Thoracic aorta (tissue), 2 donors: ENCODE data around the gene PSAPL1. TPM values are rescaled to one million over a fixed set of nuclear protein-coding genes. Genes with fewer than 3 reads are reported as not detected.

Experiments used
- ATAC-seq: fragments of 150-250 bp; one replicate; pipeline ENCODE4 v1.8.0; 2017; ENCODE audit warnings: low read depth; ENCODE audit not compliant: insufficient number of reproducible peaks, low FRiP score
- DNase-seq: peaks from one replicate; pipeline ENCODE4 v3.0.0-alpha.2; 2020; ENCODE audit warnings: low spot score
- H3K27ac ChIP-seq, 2 donors: fragments of 200-600 bp; sonication (generic); 1 replicate in 1 of 2; 2 replicates in 1 of 2; pipeline ENCODE4 v1.5.1; 2016; ENCODE audit warnings: mild to moderate bottlenecking in 2 of 2, moderate library complexity in 2 of 2
- H3K27me3 ChIP-seq: fragments of 200-600 bp; sonication (generic); replicated peaks from 2 replicates; pipeline ENCODE4 v1.6.0; 2016; ENCODE audit warnings: mild to moderate bottlenecking; ENCODE audit not compliant: insufficient read depth
- H3K36me3 ChIP-seq: fragments of 200-600 bp; sonication (generic); one replicate; pipeline ENCODE4 v1.5.1; 2016
- H3K4me1 ChIP-seq, 2 donors: fragments of 200-600 bp; sonication (generic); 1 replicate in 1 of 2; 2 replicates in 1 of 2; pipeline versions ENCODE4 v1.5.1 to v1.6.0; 2016; ENCODE audit warnings: low read depth in 2 of 2, mild to moderate bottlenecking in 1 of 2; ENCODE audit not compliant: control insufficient read depth in 1 of 2
- H3K4me3 ChIP-seq: fragments of 200-600 bp; sonication (generic); 2 replicates; pipeline ENCODE4 v1.5.1; 2016; ENCODE audit warnings: mild to moderate bottlenecking
- H3K9me3 ChIP-seq: fragments of 200-600 bp; sonication (generic); 2 replicates; pipeline ENCODE4 v1.5.1; 2016
- total RNA-seq, 2 donors: library from RNA; depleted of rRNA; stranded (reverse); fragments of >200 nt; gene quantifications; one replicate each; pipeline versions ENCODE4 v1.1.0 to v1.2.3, GENCODE V29; 2016
- TF ChIP-seq, protein P1 (sequence below): fragments of 200-600 bp; sonication (generic); IDR thresholded peaks from one replicate; pipeline ENCODE4 v1.5.1; 2019; ENCODE audit warnings: antibody characterized with exemption

Gene PSAPL1
- total RNA-seq, 2 donors from 2014 or later, result 0.14 TPM; not detected in 1

DNA sequence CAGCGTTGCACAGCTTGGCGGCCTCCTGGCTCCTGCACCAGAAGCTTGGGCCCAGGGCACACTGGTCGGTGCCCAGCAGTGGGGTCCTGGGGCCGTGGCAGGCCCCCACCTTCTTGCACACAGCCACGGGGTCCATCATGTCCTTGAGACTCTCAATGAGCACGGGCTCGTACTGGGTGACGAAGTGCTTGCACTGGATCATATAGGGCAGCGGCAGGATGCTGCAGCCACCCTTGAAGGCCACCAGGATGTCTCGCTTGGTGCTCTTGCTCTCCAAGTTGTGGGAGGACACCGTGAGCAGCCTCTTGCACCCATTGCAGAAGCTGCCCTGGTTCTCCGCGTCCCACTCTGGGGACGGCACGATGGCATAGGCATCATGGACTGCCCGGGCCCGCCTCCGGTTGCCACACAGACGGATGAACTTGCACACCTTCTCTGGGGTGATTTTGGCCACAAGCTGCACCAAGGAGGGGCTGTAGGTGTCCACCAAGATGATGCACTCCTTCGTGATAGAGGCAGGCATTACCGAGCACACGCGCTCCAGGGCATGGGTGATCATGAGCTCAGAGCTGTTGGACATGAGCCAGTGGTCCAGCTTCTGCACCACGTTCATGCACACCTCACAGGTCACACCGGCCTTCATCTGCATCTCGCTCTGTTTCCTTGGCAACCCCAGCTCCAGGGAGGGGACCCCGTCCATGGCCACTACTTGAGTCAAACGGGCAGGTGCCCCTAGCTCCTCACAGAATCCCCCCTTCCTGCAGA, 1.2 kb downstream of the PSAPL1 start:
- Histone ChIP-seq H3K4me3 (no peak overlapping the region), H3K36me3 (no peaks in the 10 kb centered on the region), H3K9me3 (no peaks in the 10 kb centered on the region), H3K27ac (no peak overlapping the region), H3K27me3 (no peaks in the 10 kb centered on the region), H3K4me1 (no peaks in the 10 kb centered on the region)
- DNase-seq (no peak), ATAC-seq (no peak)
- TF ChIP-seq, protein P1, sequence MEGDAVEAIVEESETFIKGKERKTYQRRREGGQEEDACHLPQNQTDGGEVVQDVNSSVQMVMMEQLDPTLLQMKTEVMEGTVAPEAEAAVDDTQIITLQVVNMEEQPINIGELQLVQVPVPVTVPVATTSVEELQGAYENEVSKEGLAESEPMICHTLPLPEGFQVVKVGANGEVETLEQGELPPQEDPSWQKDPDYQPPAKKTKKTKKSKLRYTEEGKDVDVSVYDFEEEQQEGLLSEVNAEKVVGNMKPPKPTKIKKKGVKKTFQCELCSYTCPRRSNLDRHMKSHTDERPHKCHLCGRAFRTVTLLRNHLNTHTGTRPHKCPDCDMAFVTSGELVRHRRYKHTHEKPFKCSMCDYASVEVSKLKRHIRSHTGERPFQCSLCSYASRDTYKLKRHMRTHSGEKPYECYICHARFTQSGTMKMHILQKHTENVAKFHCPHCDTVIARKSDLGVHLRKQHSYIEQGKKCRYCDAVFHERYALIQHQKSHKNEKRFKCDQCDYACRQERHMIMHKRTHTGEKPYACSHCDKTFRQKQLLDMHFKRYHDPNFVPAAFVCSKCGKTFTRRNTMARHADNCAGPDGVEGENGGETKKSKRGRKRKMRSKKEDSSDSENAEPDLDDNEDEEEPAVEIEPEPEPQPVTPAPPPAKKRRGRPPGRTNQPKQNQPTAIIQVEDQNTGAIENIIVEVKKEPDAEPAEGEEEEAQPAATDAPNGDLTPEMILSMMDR, result no peak

DNA sequence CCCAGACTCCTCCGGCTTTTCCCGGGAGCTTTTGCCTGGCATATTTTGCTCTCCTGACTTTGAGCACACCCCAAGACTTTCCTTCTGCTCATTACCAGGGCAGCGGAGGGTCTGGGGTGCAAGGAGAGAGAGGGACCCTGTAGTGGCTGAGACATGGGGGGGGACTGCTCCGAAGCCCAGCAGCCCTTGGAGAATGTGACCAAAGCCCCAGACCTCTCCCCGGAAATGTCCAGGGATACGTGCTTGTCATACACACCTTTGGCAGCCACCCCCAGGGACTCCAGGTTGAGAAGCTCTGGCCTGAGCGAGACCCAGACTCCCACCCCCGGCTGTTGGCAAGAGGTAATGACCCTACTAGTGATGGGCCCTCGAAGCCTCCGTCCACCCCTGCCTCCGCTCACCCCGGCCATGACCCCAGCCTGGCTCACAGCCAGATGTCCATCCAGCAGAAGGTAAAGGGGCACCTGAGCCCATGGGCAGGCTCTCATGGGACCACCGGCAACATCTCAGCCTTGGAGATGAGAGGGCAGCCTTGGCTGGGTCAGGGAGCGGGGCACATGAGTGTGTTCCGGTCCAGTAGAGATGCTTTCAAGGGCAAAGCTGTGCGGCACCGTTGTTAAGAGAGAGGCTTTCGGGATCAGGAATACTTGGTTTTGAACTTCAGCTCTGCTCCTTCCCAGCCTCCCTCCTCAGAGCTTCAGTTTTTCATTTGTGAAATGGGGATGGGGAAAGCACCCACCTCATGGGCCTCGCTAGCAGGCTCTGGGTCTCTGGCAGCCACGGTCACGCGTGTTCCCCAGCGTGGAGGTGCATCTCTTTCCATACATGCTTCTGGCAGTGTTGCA, 2.0 kb downstream of the PSAPL1 start:
- H3K27ac ChIP-seq, result no peak overlapping the region
- ATAC-seq, result no peak
- H3K9me3 ChIP-seq, result no peaks in the 10 kb centered on the region
- TF ChIP-seq, protein P1, result no peak
- H3K36me3 ChIP-seq, result no peaks in the 10 kb centered on the region
- DNase-seq, result no peak
- H3K4me1 ChIP-seq, result no peaks in the 10 kb centered on the region
- H3K27me3 ChIP-seq, result no peaks in the 10 kb centered on the region
- H3K4me3 ChIP-seq, result no peak overlapping the region

DNA sequence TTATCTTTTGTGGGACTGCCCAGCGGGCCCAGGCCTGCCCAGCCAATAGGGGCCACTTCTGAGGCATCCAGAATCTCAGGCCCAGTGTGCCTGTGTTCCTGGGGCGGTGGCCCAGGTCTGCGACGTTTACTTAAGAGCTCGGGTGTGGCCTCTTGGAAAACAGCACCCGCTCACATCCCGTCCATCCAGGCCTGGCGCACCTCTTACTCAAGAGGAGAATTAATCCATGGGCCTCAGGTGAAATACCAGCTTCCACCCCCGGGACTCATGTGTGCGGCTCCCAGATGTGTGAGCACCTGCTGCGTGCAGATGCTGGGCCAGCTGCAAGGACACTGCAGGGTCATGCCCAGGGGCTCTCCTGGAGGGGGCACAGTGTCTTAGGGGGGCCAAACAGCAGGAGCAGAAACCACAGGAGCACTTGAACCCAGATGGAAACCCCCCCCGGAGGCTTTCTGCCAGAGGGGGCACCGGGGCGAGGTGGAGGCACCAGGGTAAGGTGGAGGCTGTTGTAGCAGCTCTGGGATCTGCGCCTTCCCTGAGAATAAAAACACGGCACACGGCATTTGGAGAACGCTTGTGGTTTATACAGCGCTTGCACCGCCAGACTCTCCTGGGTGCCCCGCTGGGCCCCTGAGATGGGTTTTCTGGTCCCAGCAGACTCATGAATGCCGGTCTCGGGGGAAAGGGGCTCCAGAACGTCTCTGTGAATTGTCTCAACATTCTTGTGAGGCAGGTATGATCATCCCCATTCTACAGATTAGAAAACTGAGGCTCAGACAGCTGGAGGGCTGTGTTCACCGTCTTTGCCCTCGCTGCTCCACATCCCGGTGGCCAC, 2.8 kb downstream of the PSAPL1 start:
- no peaks in the 10 kb centered on the region for H3K4me1 ChIP-seq
- no peak for ATAC-seq
- H3K36me3 ChIP-seq, result no peaks in the 10 kb centered on the region
- no peak for DNase-seq
- no peaks in the 10 kb centered on the region for H3K9me3 ChIP-seq
- no peak overlapping the region for H3K27ac ChIP-seq
- TF ChIP-seq, protein P1, result no peak
- H3K27me3 ChIP-seq, result no peaks in the 10 kb centered on the region
- no peak overlapping the region for H3K4me3 ChIP-seq

DNA sequence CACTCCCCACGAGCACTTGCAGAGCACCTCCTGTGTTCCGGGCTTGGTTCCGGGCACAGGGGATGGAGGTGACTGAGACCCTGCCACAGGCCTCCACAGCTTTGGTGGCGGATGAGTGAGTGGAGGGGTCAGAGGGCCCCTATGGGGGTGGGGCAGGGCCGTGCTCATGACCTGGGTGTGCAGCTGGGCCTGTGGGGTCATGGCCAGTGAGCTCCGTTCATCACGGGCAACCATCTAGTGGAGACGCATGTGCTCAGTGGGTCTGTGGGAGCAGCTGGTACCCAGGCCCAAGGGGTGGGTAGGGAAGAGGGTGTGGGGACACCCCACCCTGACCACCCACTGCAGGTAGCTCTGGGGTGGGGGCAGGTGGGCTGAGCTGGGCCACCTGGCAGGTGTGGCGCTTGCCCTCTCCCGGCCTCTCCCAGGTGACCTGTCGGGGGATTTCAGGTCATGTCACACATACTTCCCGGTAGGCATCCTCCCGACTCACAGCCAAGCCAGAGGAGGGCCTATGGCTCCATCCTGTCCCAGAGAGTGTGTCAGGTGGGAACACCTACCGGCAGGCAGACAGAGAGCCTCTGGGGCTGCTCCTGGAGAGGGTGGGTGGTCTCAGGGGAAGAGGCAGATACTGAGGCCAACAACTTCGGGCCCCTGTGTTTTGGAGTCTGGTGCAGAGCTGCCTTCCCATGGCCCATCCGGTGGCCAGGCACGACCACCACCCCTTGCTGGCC, 3.6 kb downstream of the PSAPL1 start:
- Histone ChIP-seq H3K9me3 (no peaks in the 10 kb centered on the region), H3K4me1 (no peaks in the 10 kb centered on the region), H3K27ac (no peak overlapping the region), H3K4me3 (no peak overlapping the region), H3K36me3 (no peaks in the 10 kb centered on the region), H3K27me3 (no peaks in the 10 kb centered on the region)
- ATAC-seq (no peak), DNase-seq (no peak)
- TF ChIP-seq, protein P1, result no peak
